Measurements from ENCODE around the gene PIH1D1.
"Not testable (repeated sequence)": the region's sequence is repeated elsewhere in the genome, so short reads cannot be mapped to it uniquely, and the experiment has no call there.

PIH1D1 gene

GRCh38 chr19:49453013-49453756 lies 1.6 kb upstream of the PIH1D1 start, which contains the start of gene ALDH16A1:
Gene ALDH16A1, plus strand, starts transcription at chr19:49453225. Its CDS starts 107 bp downstream, at chr19:49453332.
- H3K36me3 ChIP-seq (ENCODE audit: insufficient read depth, low read length), result no peaks in the 10 kb centered on the region
- H3K9me3 ChIP-seq (ENCODE audit: control insufficient read depth, insufficient read depth, low read length), result no peaks in the 10 kb centered on the region
- no peaks in the 10 kb centered on the region for H3K4me1 ChIP-seq (ENCODE audit: insufficient read depth, low read length)
- H3K9ac ChIP-seq (ENCODE audit: low read depth, low read length), result peak within 1 kb of the TSS; percentile 79

DNA sequence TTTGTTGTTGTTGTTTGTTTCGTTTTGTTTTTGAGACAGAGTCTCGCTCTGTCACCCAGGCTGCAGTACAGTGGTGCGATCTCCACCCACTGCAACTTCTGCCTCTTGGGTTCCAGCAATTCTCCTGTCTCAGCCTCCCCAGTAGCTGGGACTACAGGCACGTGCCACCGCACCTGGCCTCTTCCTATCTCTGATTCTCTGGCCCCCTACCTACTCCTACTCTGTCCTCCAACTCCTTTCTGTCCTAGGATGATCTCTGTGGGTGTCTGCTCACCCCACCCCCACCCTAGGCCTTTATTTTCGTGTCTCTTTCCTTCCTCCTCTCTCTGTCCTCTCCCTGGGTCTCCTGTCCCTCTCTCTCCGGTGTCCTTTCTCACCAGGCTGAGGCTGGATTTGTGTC lies 1.2 kb downstream of the PIH1D1 start:
- no peaks in the 10 kb centered on the region for H3K4me1 ChIP-seq (ENCODE audit: insufficient read depth, low read length)
- H3K9ac ChIP-seq (ENCODE audit: low read depth, low read length), result peak overlapping the region; percentile 97; the same call in 1 of the 2 replicates
- no peaks in the 10 kb centered on the region for H3K9me3 ChIP-seq (ENCODE audit: control insufficient read depth, insufficient read depth, low read length)
- no peaks in the 10 kb centered on the region for H3K36me3 ChIP-seq (ENCODE audit: insufficient read depth, low read length)

- no peaks in the 10 kb centered on the region for H3K9me3 ChIP-seq (ENCODE audit: control insufficient read depth, insufficient read depth, low read length)
- no peak overlapping the region for H3K9ac ChIP-seq (ENCODE audit: low read depth, low read length)
- no peaks in the 10 kb centered on the region for H3K4me1 ChIP-seq (ENCODE audit: insufficient read depth, low read length)
- no peaks in the 10 kb centered on the region for H3K36me3 ChIP-seq (ENCODE audit: insufficient read depth, low read length)
Measured at GRCh38 chr19:49448432-49448786, 3.2 kb downstream of the PIH1D1 start.

GRCh38 chr19:49447485-49448431 lies 3.9 kb downstream of the PIH1D1 start:
- no peak overlapping the region for H3K9ac ChIP-seq (ENCODE audit: low read depth, low read length)
- no peaks in the 10 kb centered on the region for H3K9me3 ChIP-seq (ENCODE audit: control insufficient read depth, insufficient read depth, low read length)
- no peaks in the 10 kb centered on the region for H3K4me1 ChIP-seq (ENCODE audit: insufficient read depth, low read length)
- H3K36me3 ChIP-seq (ENCODE audit: insufficient read depth, low read length), result no peaks in the 10 kb centered on the region

DNA sequence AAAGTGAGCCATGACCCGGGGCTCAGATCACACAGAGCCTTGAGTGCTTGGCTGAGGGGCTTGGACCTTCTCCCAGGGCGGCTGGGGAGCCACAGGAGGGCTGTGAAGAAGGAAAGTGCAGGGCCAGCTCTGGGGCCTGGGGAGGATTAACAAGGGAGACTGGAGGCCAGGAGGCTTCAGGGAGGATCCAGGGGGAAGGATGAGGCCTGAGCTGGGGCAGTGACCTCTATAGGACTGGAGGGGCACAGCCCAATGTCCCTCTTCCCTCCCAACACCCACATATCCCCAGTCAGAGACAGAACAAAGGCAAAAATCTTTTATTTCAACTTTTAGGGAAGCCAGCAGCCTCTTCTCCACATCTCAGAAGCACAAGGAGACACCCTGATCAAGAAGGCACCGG lies 5.6 kb downstream of the PIH1D1 start:
- peaks cover 5% of the 10 kb centered on the region; the same call in 1 of the 2 replicates for H3K4me1 ChIP-seq (ENCODE audit: insufficient read depth, low read length)
- no peak overlapping the region for H3K9ac ChIP-seq (ENCODE audit: low read depth, low read length)
- no peaks in the 10 kb centered on the region for H3K36me3 ChIP-seq (ENCODE audit: insufficient read depth, low read length)
- no peaks in the 10 kb centered on the region for H3K9me3 ChIP-seq (ENCODE audit: control insufficient read depth, insufficient read depth, low read length)

DNA sequence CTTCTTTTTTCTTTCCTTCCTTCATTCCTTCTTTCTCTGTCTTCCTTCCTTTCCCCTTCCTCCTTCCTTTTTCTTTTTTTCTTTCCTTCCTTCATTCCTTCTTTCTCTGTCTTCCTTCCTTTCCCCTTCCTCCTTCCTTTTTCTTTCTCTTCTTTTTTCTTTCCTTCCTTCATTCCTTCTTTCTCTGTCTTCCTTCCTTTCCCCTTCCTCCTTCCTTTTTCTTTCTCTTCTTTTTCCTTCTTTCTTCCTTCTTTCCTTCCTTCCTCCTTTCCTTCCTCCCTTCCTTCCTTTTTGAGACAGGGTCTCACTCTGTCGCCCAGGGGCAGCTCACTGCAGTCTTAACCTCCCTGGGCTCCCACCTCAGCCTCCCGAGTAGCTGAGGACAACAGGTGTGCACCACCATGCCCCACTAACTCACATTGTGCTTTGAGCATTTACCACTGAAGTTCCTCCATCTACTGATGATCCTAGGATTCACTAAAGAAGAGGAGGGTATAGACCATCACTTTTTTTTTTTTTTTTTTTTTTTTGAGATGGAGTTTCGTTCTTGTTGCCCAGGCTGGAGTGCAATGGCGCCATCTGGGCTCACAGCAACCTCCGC lies 7.4 kb downstream of the PIH1D1 start:
- not testable (repeated sequence) for H3K36me3 ChIP-seq (ENCODE audit: insufficient read depth, low read length); H3K9ac ChIP-seq (ENCODE audit: low read depth, low read length); H3K9me3 ChIP-seq (ENCODE audit: control insufficient read depth, insufficient read depth, low read length); H3K4me1 ChIP-seq (ENCODE audit: insufficient read depth, low read length)

- peaks cover 5% of the 10 kb centered on the region; the same call in 1 of the 2 replicates for H3K4me1 ChIP-seq (ENCODE audit: insufficient read depth, low read length)
- H3K36me3 ChIP-seq (ENCODE audit: insufficient read depth, low read length), result no peaks in the 10 kb centered on the region
- peak overlapping the region; percentile 80 for H3K9ac ChIP-seq (ENCODE audit: low read depth, low read length)
- no peaks in the 10 kb centered on the region for H3K9me3 ChIP-seq (ENCODE audit: control insufficient read depth, insufficient read depth, low read length)
Measured at GRCh38 chr19:49443366-49444099, 8.1 kb downstream of the PIH1D1 start.

- H3K36me3 ChIP-seq (ENCODE audit: insufficient read depth, low read length), result no peaks in the 10 kb centered on the region
- no peaks in the 10 kb centered on the region for H3K9me3 ChIP-seq (ENCODE audit: control insufficient read depth, insufficient read depth, low read length)
- H3K4me1 ChIP-seq (ENCODE audit: insufficient read depth, low read length), result peaks cover 5% of the 10 kb centered on the region; the same call in 1 of the 2 replicates
- H3K9ac ChIP-seq (ENCODE audit: low read depth, low read length), result peak overlapping the region; percentile 80
Measured at GRCh38 chr19:49442771-49443365, 8.7 kb downstream of the PIH1D1 start.

GRCh38 chr19:49442354-49442753 lies 9.3 kb downstream of the PIH1D1 start:
- peaks cover 5% of the 10 kb centered on the region; the same call in 1 of the 2 replicates for H3K4me1 ChIP-seq (ENCODE audit: insufficient read depth, low read length)
- no peaks in the 10 kb centered on the region for H3K9me3 ChIP-seq (ENCODE audit: control insufficient read depth, insufficient read depth, low read length)
- H3K36me3 ChIP-seq (ENCODE audit: insufficient read depth, low read length), result no peaks in the 10 kb centered on the region
- H3K9ac ChIP-seq (ENCODE audit: low read depth, low read length), result peak overlapping the region; percentile 56; the same call in 1 of the 2 replicates

DNA sequence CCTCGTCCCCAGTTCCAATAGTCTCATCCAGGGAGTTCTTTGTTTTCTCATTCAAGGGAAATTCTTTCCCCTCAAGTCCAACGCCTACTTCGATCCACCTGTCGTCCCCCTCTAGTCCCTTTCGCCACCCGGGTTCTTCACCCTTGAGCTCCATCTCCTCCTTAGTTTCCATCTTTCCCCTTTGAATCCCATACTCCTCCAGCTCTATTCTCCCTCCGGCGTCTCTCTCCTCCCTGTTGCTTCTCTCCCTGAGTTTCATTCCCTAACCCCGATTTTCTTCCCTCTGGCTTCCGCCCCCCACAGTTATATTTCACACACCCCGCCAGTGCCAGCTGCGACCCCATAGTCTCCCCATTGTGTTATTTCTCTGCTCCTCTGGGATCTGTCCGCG lies 9.7 kb downstream of the PIH1D1 start:
- H3K36me3 ChIP-seq (ENCODE audit: insufficient read depth, low read length), result no peaks in the 10 kb centered on the region
- peak overlapping the region; percentile 56; the same call in 1 of the 2 replicates for H3K9ac ChIP-seq (ENCODE audit: low read depth, low read length)
- H3K9me3 ChIP-seq (ENCODE audit: control insufficient read depth, insufficient read depth, low read length), result no peaks in the 10 kb centered on the region
- peaks cover 5% of the 10 kb centered on the region; the same call in 1 of the 2 replicates for H3K4me1 ChIP-seq (ENCODE audit: insufficient read depth, low read length)

- Histone ChIP-seq H3K9me3 (ENCODE audit: control insufficient read depth, insufficient read depth, low read length) (no peaks in the 10 kb centered on the region), H3K4me1 (ENCODE audit: insufficient read depth, low read length) (peaks cover 5% of the 10 kb centered on the region; the same call in 1 of the 2 replicates), H3K36me3 (ENCODE audit: insufficient read depth, low read length) (no peaks in the 10 kb centered on the region), H3K9ac (ENCODE audit: low read depth, low read length) (peak within 1 kb of the TSS; percentile 56; the same call in 1 of the 2 replicates)
Measured at GRCh38 chr19:49441210-49441959, 10.2 kb downstream of the PIH1D1 start, which contains the start of gene SLC17A7. Gene SLC17A7, minus strand, starts transcription at chr19:49441527. Its CDS starts 148 bp downstream, at chr19:49441379.

- no peaks in the 10 kb centered on the region for H3K9me3 ChIP-seq (ENCODE audit: control insufficient read depth, insufficient read depth, low read length)
- H3K9ac ChIP-seq (ENCODE audit: low read depth, low read length), result no peak overlapping the region; the same call in 1 of the 2 replicates
- no peaks in the 10 kb centered on the region for H3K36me3 ChIP-seq (ENCODE audit: insufficient read depth, low read length)
- peaks cover 5% of the 10 kb centered on the region; the same call in 1 of the 2 replicates for H3K4me1 ChIP-seq (ENCODE audit: insufficient read depth, low read length)
Measured at GRCh38 chr19:49440439-49441209, 11.0 kb downstream of the PIH1D1 start.

Measured in ES-I3 (cell line).